ENCODE results near the gene MMADHC. TPM values are rescaled to one million over a fixed set of nuclear protein-coding genes. Genes with fewer than 3 reads are reported as not detected.

MMADHC gene
- total and polyA plus RNA-seq, 2 of the 13 experiments (the other 11 are each of a cell fraction or from before 2014, with no cell fraction given): 90.2 to 210 TPM

DNA sequence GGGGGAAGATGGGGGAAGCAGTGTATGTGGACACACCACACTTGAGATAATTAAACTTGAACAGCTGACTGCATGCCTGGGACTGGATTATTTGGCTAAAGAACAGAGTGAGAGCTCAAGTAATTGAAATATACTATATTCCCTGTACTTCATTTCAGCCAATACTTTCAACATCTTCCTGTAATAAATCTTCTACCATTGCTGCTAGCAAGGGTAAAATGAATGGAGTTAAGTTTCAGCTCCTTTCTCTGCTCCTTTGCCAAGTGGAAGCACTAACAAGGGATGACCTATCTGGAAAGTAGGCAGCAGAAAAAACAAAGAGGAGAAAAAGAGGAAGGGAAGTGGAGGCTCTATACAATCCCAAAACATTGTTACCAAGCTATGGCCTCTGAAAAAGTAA lies 50.9 kb downstream of the MMADHC start:
- POLR2A ChIA-PET: no interaction called here
- Histone ChIP-seq H3K36me3 (replicated peaks in 1 of 2; ENCODE audit: control insufficient read depth in 1 of 2, insufficient read depth in 2 of 2, low read length in 2 of 2) (no peaks in the 10 kb centered on the region), H4K20me1 (ENCODE audit: insufficient read depth, low read length) (no peaks in the 10 kb centered on the region), H3K4me2 (ENCODE audit: low read depth, low read length) (no peak overlapping the region), H3K9ac (ENCODE audit: insufficient read depth, low read depth, low read length) (no peak overlapping the region), H3K79me2 (ENCODE audit: insufficient read depth, low read length) (no peaks in the 10 kb centered on the region), H3K27me3 (ENCODE audit: control insufficient read depth in 1 of 2, insufficient read depth in 2 of 2, low read length in 2 of 2) (no peaks in the 10 kb centered on the region), H3K4me1 (ENCODE audit: insufficient read depth, low read length) (no peaks in the 10 kb centered on the region), H3K9me3 (ENCODE audit: low read length) (no peaks in the 10 kb centered on the region), H3K27ac (ENCODE audit: extremely low read length, insufficient read depth, low read length) (no peak overlapping the region), H2AFZ (ENCODE audit: low read length) (no peak overlapping the region), H3K4me3 (replicated peaks in 1 of 3; ENCODE audit: insufficient read depth in 1 of 3, low read depth in 2 of 3, low read length in 3 of 3) (no peak overlapping the region)
- CTCF ChIA-PET (ENCODE audit: low intra/inter-chr PET ratio, low total read pairs): no interaction called here
- FAIRE-seq (no peak), DNase-seq (ENCODE audit: low spot score) (no peak), ATAC-seq (no peak)
- in situ Hi-C loops (cut with HindIII; ENCODE audit: extremely low pct_ligation_motif_present, low pct_unique_long_range_greater_than_20kb): no loop called here
- TF ChIP-seq ELF1 (CRISPR knock-in tag; IDR thresholded peaks at IDR 0.05): no peak
- no peak for TF ChIP-seq ZNF367 (CRISPR knock-in tag; IDR thresholded peaks at IDR 0.05; ENCODE audit: borderline replicate concordance)
- TF ChIP-seq RNF2 (conservative IDR thresholded peaks at IDR 0.05; ENCODE audit: low read depth): no peak
- no peak for TF ChIP-seq KLF9 (CRISPR knock-in tag; IDR thresholded peaks at IDR 0.05; ENCODE audit: low read depth)
- no peak for TF ChIP-seq ZNF563 (CRISPR knock-in tag; IDR thresholded peaks at IDR 0.05)
- no peak for TF ChIP-seq ZNF292 (CRISPR knock-in tag; IDR thresholded peaks at IDR 0.05; ENCODE audit: borderline replicate concordance, low read depth)
- no peak for TF ChIP-seq ZSCAN31 (CRISPR knock-in tag; IDR thresholded peaks at IDR 0.05; ENCODE audit: low read depth)
- TF ChIP-seq SNAPC4 (CRISPR knock-in tag; IDR thresholded peaks at IDR 0.05): no peak
- no peak for TF ChIP-seq ZMYM4 (CRISPR knock-in tag; IDR thresholded peaks at IDR 0.05)
- no peak for TF ChIP-seq ZNF20 (CRISPR knock-in tag; IDR thresholded peaks at IDR 0.05)
- intact Hi-C loops (cut with micrococcal nuclease; ENCODE audit: unreplicated experiment): no loop called here
- no TSS peak for BruUV-seq (replicated peaks)

Measured in HepG2 (cell line).